Gastrocnemius medialis (tissue), 4 donors: Measurements from ENCODE around the gene GRIK4. TPM values are rescaled to one million over a fixed set of nuclear protein-coding genes. Genes with fewer than 3 reads are reported as not detected.

ENCODE experiments used
- ATAC-seq, 2 donors: fragments of 150-250 bp; one replicate each; pipeline ENCODE4 v1.9.1; 2016
- DNase-seq, 2 donors: peaks; one replicate each; pipeline ENCODE4 v3.0.0-alpha.2; 2019
- H3K27ac ChIP-seq, 4 donors: fragments of 200-600 bp; sonication (generic); 1 replicate in 1 of 4; 2 replicates in 3 of 4; pipeline ENCODE4 v1.5.1; 2016 to 2018; ENCODE audit warnings: mild to moderate bottlenecking in 2 of 4, moderate library complexity in 1 of 4
- H3K27me3 ChIP-seq, 3 donors: fragments of 200-600 bp; sonication (generic) in 2 of 3; 1 replicate in 1 of 3; 2 replicates in 2 of 3; pipeline versions ENCODE4 v1.5.1 to v1.6.0; 2016 to 2019; ENCODE audit warnings: mild to moderate bottlenecking in 1 of 3, moderate library complexity in 1 of 3
- H3K36me3 ChIP-seq, 2 donors: fragments of 200-600 bp; sonication (generic) in 1 of 2; one replicate each; pipeline ENCODE4 v1.5.1; 2017 to 2018
- H3K4me1 ChIP-seq, 2 donors: fragments of 200-600 bp; sonication (generic) in 1 of 2; one replicate each; pipeline ENCODE4 v1.5.1; 2016 to 2017; ENCODE audit warnings: mild to moderate bottlenecking in 2 of 2
- H3K4me3 ChIP-seq, 4 donors: fragments of 200-600 bp; sonication (generic) in 3 of 4; 1 replicate in 1 of 4; 2 replicates in 3 of 4; pipeline ENCODE4 v1.5.1; 2016 to 2019; ENCODE audit warnings: mild to moderate bottlenecking in 2 of 4
- H3K9me3 ChIP-seq, 3 donors: fragments of 200-600 bp; sonication (generic) in 2 of 3; 1 replicate in 1 of 3; 2 replicates in 2 of 3; pipeline ENCODE4 v1.5.1; 2016 to 2019
- POLR2A ChIP-seq, 2 donors: fragments of 450-650 bp; IDR thresholded peaks; one replicate each; pipeline ENCODE4 v1.6.1; 2017; ENCODE audit warnings: antibody characterized with exemption in 2 of 2, mild to moderate bottlenecking in 2 of 2, moderate library complexity in 2 of 2
- in situ Hi-C, 4 donors: fragments of 200-750 bp; cut with MboI; loops; one replicate each; pipeline versions ENCODE4 v1.15.0 to v1.8.0; 2017; ENCODE audit warnings: low sequenced_read_pairs in 4 of 4
- intact Hi-C: fragments of 100-400 bp; cut with DNase I; formaldehyde crosslinking; loops from one replicate; pipeline ENCODE4 v1.15.1; 2023; ENCODE audit warnings: low total_unique reads
- total RNA-seq, 4 donors: library from RNA; depleted of rRNA; stranded (reverse); fragments of >200 nt; gene quantifications; one replicate each; pipeline versions ENCODE4 v1.1.0 to v1.2.3, GENCODE V29; 2016
- TF ChIP-seq, protein P1 (sequence below), 5 experiments: fragments of 450-650 bp in 3 of 5; fragments of 200-600 bp in 2 of 5; sonication (generic) in 2 of 5; IDR thresholded peaks in 4 of 5; conservative IDR thresholded peaks in 1 of 5; 1 replicate in 4 of 5; 2 replicates in 1 of 5; pipeline ENCODE4 v1.5.1; 2016 to 2019; ENCODE audit warnings: antibody characterized with exemption in 5 of 5, mild to moderate bottlenecking in 3 of 5, moderate library complexity in 3 of 5

GRIK4 gene
- total RNA-seq, 4 donors from 2014 or later: 0.42 TPM; not detected in 3

GRCh38 chr11:120816711-120817110 is 305.2 kb downstream of the GRIK4 start:
- H3K9me3 ChIP-seq: no peaks in the 10 kb centered on the region
- no peak for DNase-seq
- ATAC-seq: no peak
- H3K27ac ChIP-seq: no peak overlapping the region
- H3K4me3 ChIP-seq: no peak overlapping the region
- H3K4me1 ChIP-seq: no peaks in the 10 kb centered on the region
- TF ChIP-seq, protein P1, sequence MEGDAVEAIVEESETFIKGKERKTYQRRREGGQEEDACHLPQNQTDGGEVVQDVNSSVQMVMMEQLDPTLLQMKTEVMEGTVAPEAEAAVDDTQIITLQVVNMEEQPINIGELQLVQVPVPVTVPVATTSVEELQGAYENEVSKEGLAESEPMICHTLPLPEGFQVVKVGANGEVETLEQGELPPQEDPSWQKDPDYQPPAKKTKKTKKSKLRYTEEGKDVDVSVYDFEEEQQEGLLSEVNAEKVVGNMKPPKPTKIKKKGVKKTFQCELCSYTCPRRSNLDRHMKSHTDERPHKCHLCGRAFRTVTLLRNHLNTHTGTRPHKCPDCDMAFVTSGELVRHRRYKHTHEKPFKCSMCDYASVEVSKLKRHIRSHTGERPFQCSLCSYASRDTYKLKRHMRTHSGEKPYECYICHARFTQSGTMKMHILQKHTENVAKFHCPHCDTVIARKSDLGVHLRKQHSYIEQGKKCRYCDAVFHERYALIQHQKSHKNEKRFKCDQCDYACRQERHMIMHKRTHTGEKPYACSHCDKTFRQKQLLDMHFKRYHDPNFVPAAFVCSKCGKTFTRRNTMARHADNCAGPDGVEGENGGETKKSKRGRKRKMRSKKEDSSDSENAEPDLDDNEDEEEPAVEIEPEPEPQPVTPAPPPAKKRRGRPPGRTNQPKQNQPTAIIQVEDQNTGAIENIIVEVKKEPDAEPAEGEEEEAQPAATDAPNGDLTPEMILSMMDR (IDR thresholded peaks at IDR 0.05 in 4 of 5, conservative IDR thresholded peaks at IDR 0.05 in 1 of 5): no peak
- TF ChIP-seq POLR2A (IDR thresholded peaks at IDR 0.05): no peak
- intact Hi-C loops (no loop called here), in situ Hi-C loops (no loop called here)
- peaks cover 0 to 8% (median 0%) of the 10 kb centered on the region in 3 donors for H3K27me3 ChIP-seq
- no peaks in the 10 kb centered on the region for H3K36me3 ChIP-seq

DNA sequence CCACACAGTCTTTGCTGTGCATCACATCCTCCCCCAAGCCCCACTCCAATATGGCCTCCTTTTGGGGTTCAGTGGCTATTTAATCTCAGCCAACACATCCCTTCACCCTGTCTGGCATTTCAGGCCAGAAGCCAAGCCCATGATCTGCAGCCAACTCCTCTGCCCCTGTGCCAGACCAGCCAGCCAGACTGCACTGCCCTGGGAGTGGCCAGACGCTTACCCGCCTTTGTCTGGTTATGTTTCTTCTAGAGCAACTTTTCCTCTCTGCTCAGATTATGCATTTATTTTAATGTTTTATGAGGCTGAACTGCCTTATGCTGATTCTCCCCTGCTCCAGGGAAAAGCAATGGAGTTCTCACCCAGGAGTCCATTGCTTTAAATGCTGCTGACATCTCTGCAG is 305.6 kb downstream of the GRIK4 start:
- intact Hi-C loops (no loop called here), in situ Hi-C loops (no loop called here)

GRCh38 chr11:120818097-120818496 is 306.5 kb downstream of the GRIK4 start:
- in situ Hi-C loops: no loop called here
- intact Hi-C loops: no loop called here
- DNase-seq (no peak), ATAC-seq (no peak)
- Histone ChIP-seq H3K27me3 (peaks cover 0 to 8% (median 0%) of the 10 kb centered on the region in 3 donors), H3K4me1 (no peaks in the 10 kb centered on the region), H3K9me3 (no peaks in the 10 kb centered on the region), H3K36me3 (no peaks in the 10 kb centered on the region), H3K27ac (no peak overlapping the region), H3K4me3 (no peak overlapping the region)
- TF ChIP-seq, protein P1 (IDR thresholded peaks at IDR 0.05 in 4 of 5, conservative IDR thresholded peaks at IDR 0.05 in 1 of 5): no peak
- no peak for TF ChIP-seq POLR2A (IDR thresholded peaks at IDR 0.05)

More for the DNA sequence above, 305.6 kb downstream of the GRIK4 start:
- no peaks in the 10 kb centered on the region for H3K36me3 ChIP-seq
- TF ChIP-seq, protein P1 (IDR thresholded peaks at IDR 0.05 in 4 of 5, conservative IDR thresholded peaks at IDR 0.05 in 1 of 5): no peak
- TF ChIP-seq POLR2A (IDR thresholded peaks at IDR 0.05): no peak
- DNase-seq: no peak
- H3K4me1 ChIP-seq: no peaks in the 10 kb centered on the region
- no peak for ATAC-seq
- no peak overlapping the region for H3K4me3 ChIP-seq
- H3K9me3 ChIP-seq: no peaks in the 10 kb centered on the region
- H3K27ac ChIP-seq: no peak overlapping the region
- H3K27me3 ChIP-seq: peaks cover 0 to 8% (median 0%) of the 10 kb centered on the region in 3 donors

DNA sequence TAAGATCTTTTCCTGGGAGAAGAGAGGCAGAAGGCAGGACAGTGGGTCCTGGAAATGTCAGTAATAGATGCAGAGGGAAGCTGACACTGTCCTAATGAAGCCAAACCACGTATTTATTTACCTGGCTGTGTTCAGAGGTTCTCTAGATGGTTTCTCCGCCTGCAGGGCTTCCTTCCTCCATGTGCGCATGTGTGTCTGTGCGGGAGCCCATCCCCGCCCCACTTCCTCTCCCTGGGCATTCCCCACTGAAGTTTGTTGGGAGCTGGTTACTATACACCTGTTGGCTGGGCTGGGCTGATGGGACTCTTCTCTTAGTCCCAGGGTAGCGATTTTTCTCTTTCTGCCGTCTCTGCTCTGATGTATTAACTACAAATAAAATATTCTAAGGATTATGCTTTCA is 307.5 kb downstream of the GRIK4 start:
- Histone ChIP-seq H3K27me3 (peaks cover 0 to 8% (median 0%) of the 10 kb centered on the region in 3 donors), H3K4me3 (no peak overlapping the region), H3K4me1 (no peaks in the 10 kb centered on the region), H3K27ac (no peak overlapping the region), H3K36me3 (no peaks in the 10 kb centered on the region), H3K9me3 (no peaks in the 10 kb centered on the region)
- ATAC-seq: no peak
- TF ChIP-seq, protein P1 (IDR thresholded peaks at IDR 0.05 in 4 of 5, conservative IDR thresholded peaks at IDR 0.05 in 1 of 5): no peak
- no peak for TF ChIP-seq POLR2A (IDR thresholded peaks at IDR 0.05)
- in situ Hi-C loops (no loop called here), intact Hi-C loops (no loop called here)
- DNase-seq: no peak
